LNCAP (cell line): ENCODE results near the gene ORM1.

Experiments used
- TF ChIP-seq, protein P1 (sequence below): fragments of 450-650 bp; IDR thresholded peaks from 2 replicates; pipeline ENCODE4 v1.5.1; 2017; ENCODE audit warnings: mild to moderate bottlenecking

The ORM1 gene

DNA sequence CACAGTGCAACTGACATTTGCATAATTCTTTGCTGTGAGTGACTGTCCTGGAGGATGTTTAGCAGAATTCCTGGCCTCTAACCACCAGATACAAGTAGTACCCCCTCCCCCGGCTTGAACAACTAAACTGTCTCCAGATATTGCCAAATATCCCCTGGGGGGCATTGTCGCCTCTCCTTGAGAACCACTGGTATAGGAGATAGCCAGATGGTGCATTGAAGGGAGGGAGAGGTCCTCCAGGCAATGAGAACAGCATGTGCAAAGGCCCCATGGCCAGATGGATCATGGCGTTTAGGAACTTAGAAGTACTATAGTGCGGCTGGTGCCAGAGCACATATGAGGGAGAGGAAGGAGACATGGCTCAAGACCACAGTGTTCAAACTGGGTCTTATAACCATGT is 18.9 kb upstream of the ORM1 start:
- TF ChIP-seq, protein P1, sequence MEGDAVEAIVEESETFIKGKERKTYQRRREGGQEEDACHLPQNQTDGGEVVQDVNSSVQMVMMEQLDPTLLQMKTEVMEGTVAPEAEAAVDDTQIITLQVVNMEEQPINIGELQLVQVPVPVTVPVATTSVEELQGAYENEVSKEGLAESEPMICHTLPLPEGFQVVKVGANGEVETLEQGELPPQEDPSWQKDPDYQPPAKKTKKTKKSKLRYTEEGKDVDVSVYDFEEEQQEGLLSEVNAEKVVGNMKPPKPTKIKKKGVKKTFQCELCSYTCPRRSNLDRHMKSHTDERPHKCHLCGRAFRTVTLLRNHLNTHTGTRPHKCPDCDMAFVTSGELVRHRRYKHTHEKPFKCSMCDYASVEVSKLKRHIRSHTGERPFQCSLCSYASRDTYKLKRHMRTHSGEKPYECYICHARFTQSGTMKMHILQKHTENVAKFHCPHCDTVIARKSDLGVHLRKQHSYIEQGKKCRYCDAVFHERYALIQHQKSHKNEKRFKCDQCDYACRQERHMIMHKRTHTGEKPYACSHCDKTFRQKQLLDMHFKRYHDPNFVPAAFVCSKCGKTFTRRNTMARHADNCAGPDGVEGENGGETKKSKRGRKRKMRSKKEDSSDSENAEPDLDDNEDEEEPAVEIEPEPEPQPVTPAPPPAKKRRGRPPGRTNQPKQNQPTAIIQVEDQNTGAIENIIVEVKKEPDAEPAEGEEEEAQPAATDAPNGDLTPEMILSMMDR, result no peak

DNA sequence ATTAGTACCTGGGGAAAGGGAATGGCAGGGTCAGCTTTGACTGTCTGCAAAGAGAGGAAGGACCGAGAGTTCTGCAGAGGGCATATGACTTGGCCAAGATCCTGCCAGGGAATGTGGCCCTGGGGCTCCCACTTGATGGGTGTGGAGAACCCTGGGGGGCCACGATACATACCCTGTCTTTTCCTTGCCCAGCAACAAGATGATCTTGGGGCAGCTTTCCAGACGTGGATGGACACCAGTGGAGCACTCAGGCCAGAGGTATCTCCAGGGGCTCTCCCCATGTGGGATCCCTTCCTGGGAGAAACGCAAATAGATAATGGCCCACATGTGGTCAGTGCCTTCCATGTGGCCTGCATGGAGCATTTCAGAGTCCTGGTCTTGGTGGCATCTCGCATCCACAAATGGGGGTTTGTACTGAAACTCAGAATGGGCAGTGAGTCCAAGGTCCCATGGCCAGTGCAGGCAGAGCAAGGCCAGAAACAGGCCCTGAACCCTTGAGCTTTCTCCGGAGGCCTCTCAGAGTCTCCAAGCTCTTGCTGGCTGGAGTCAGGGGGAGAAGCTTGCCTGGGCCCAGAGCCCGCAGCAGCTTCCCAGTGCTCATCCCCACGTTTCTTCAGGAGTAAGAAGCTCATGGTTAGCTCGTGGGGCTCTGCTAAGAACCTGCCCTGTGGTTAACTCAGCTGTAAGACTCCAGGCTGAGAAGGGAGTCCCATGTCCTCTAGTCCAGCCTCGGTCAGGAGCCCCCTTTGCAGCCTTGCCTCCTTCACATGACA is 18.3 kb upstream of the ORM1 start:
- TF ChIP-seq, protein P1, result no peak

DNA sequence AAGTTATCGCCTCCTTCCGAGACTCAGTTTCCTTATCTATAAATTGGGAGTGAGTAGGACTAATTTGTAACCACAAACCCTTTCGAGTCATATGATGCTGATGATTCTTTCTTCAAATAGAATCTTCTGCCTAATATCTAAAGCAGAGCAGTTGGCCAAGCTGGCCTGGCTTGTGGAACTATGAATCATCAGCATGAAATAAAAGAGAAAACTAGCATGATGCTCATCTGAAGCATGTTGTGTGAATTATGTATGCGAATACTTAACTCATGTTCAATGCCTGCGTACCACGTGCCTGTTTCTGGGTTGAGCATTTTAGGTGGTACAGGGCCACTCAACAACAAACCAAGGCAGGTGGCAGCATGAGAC is 15.0 kb upstream of the ORM1 start:
- TF ChIP-seq, protein P1, result no peak

DNA sequence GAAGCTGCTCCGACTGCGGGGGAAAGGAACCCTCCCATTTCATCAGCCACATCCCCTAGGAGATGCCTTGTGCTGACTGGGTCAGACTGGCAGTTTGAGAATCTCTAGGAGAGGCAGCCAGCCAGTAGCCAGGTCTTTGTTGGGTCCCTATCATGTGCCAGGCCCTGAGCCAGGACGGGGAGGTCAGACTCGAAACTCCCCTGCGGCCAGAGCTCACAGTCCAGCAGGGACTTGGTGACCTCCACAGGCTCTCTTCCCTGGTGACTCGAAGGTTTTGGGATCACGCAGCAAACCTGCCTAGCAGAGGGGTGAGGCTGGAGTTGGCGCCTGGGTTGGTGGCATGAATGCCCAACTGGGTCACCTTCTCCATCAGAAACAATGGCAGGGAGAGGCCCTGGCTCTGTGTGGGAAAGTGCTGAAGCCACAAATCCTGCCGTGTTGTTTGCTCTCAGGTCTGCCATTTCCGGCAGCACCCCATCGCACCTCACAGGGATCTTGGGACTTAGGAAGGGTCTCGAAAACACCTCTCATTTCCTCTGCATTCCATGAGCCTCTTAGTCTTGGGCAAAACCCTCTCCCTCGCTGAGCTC is 14.4 kb upstream of the ORM1 start:
- TF ChIP-seq, protein P1, result no peak

DNA sequence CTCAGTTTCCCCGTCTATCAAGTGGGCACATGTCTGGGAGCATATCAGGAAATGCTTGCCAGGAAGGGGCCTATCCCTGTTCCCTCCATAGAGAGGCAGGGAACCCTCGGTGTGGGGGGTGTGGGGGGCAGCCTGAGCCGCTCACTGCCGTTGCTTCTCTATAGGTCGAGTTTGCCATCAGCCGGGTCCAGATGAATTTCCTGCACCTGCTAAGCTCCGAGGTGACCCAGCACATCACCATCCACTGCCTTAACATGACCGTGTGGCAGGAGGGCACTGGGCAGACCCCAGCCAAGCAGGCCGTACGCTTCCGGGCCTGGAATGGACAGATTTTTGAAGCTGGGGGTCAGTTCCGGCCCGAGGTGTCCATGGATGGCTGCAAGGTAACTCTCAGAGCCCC is 13.8 kb upstream of the ORM1 start:
- TF ChIP-seq, protein P1, result no peak

DNA sequence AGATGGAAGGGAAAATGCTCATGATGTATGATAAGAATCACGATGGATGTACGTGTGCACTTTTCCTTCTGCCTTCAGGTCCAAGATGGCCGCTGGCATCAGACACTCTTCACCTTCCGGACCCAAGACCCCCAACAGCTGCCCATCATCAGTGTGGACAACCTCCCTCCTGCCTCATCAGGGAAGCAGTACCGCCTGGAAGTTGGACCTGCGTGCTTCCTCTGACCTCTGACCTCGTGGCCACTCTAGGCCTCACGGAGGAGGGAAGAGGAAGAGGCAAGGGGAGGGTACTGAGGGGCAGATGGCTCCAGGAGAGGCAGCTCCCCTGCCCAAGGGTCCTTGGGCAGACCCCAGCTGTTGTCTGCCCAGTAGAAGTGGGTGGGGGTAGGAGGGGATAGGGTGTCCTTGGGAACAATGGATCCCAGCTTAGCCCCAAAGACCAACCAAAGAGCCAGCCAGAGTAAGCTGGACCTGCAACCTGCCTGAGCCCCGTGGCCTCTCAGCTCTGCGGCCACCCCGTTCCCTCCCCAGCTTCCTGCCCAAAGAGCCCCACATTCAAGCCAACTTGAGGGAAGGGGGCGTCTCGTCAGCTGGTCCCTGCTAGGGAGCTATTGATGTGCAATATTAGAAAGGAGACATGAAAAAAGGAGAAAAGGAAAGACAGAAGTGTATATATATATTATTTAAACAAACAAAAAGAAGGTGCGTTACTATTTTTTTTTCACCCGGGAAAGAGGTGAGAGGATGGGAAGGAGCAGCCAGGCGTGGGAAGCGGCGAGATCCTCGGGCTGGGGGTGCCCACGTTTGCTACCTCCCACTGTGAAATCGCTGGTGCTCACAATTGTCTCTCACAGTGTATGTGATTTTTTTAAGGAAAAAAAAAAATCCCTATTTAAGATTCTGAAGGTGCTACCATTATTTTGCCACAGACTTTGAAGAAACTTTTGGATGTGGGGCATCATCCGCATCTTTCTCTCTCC is 12.1 kb upstream of the ORM1 start:
- TF ChIP-seq, protein P1, result no peak
